Smooth muscle cell of the pulmonary artery (primary cell): ENCODE data around the gene CDK14. TPM values are rescaled to one million over a fixed set of nuclear protein-coding genes. Genes with fewer than 3 reads are reported as not detected.

Experiments
- total RNA-seq: library from RNA; depleted of rRNA; stranded (reverse); fragments of >200 nt; gene quantifications from 2 replicates; pipeline ENCODE4 v1.2.3, GENCODE V29; 2014

The CDK14 gene
- 35.8 and 59.9 TPM in 2 replicates for total RNA-seq

GRCh38 chr7:90595801-90596670, at the start of gene CDK14:
TSS of gene CDK14 (plus strand) at chr7:90596321. CDS start at chr7:90596628, 307 bp downstream.

Other genes starting within 250 kb of the CDK14 start
- 7.2 and 10.9 TPM in 2 replicates for gene GTPBP10, start 249.6 kb upstream of the CDK14 start, total RNA-seq
- gene CLDN12, start 192.9 kb upstream of the CDK14 start, total RNA-seq, result 56.5 and 58.6 TPM in 2 replicates
- not detected in 2 replicates for gene PTTG1IP2, start 126.7 kb upstream of the CDK14 start, total RNA-seq